GM19438 (cell line): Measurements from ENCODE around the gene EDN2.

ENCODE experiments used
- ATAC-seq: cut with Tn5 transposase; IDR thresholded peaks from one replicate; pipeline ENCODE4 v1.9.1; 2021; ENCODE audit warnings: low read depth; ENCODE audit not compliant: unreplicated experiment

EDN2 gene

GRCh38 chr1:41486053-41486370, 1.5 kb upstream of the EDN2 start:
- ATAC-seq = no peak

GRCh38 chr1:41485605-41486004, 1.1 kb upstream of the EDN2 start:
- ATAC-seq = no peak

GRCh38 chr1:41483960-41484401, 502 bp downstream of the EDN2 start:
- no peak for ATAC-seq

GRCh38 chr1:41483001-41483850, 1.3 kb downstream of the EDN2 start:
- ATAC-seq = no peak

GRCh38 chr1:41482001-41482765, 2.3 kb downstream of the EDN2 start:
- ATAC-seq = no peak

- no peak for ATAC-seq
These were observed 3.2 kb downstream of the EDN2 start for GRCh38 chr1:41481109-41481775.

- no peak for ATAC-seq
These were observed 4.0 kb downstream of the EDN2 start for GRCh38 chr1:41480204-41481108.

- ATAC-seq = no peak
These were observed 4.7 kb downstream of the EDN2 start for GRCh38 chr1:41479808-41480160.

GRCh38 chr1:41479000-41479807, 5.3 kb downstream of the EDN2 start:
- no peak for ATAC-seq

- ATAC-seq = no peak
These were observed 6.2 kb downstream of the EDN2 start for GRCh38 chr1:41478118-41478748.

GRCh38 chr1:41476807-41477361, 7.6 kb downstream of the EDN2 start:
- no peak for ATAC-seq

- no peak for ATAC-seq
These were observed 8.5 kb downstream of the EDN2 start for GRCh38 chr1:41475859-41476567.

- ATAC-seq = no peak
These were observed 9.1 kb downstream of the EDN2 start for GRCh38 chr1:41475346-41475745.

- ATAC-seq = no peak
These were observed 9.8 kb downstream of the EDN2 start for GRCh38 chr1:41474490-41475271.

- no peak for ATAC-seq
These were observed 10.6 kb downstream of the EDN2 start for GRCh38 chr1:41473738-41474362.

GRCh38 chr1:41471658-41472057, 12.8 kb downstream of the EDN2 start:
- no peak for ATAC-seq

- no peak for ATAC-seq
These were observed 14.8 kb downstream of the EDN2 start for GRCh38 chr1:41469706-41470105.
